Smooth muscle cell (in vitro differentiated cells): ENCODE measurements around the gene IMPACT. TPM values are rescaled to one million over a fixed set of nuclear protein-coding genes. Genes with fewer than 3 reads are reported as not detected.

ENCODE experiments used
- DNase-seq: peaks from one replicate; lab custom pipeline; 2025; ENCODE audit not compliant: unreplicated experiment; lab: John Stamatoyannopoulos, UW
- H2AFZ ChIP-seq: fragments of 200-600 bp; sonication (generic); 2 replicates; pipeline ENCODE4 v1.6.0; 2016; ENCODE audit warnings: antibody characterized with exemption, low read depth, mild to moderate bottlenecking
- H3F3A ChIP-seq: fragments of 200-600 bp; sonication (generic); 2 replicates; pipeline ENCODE4 v1.6.0; 2017; ENCODE audit warnings: antibody characterized with exemption, low read depth
- H3K27ac ChIP-seq: fragments of 200-600 bp; sonication (generic); 2 replicates; pipeline ENCODE4 v1.5.1; 2016; ENCODE audit warnings: low read depth, mild to moderate bottlenecking
- H3K27me3 ChIP-seq: fragments of 200-600 bp; sonication (generic); 2 replicates; pipeline ENCODE4 v1.6.1; 2016; ENCODE audit warnings: low read depth, mild to moderate bottlenecking
- H3K36me3 ChIP-seq: fragments of 200-600 bp; sonication (generic); 2 replicates; pipeline ENCODE4 v1.5.1; 2016; ENCODE audit warnings: low read depth
- H3K4me1 ChIP-seq: fragments of 200-600 bp; sonication (generic); 2 replicates; pipeline ENCODE4 v1.5.1; 2016; ENCODE audit warnings: low read depth
- H3K4me2 ChIP-seq: fragments of 200-600 bp; sonication (generic); 2 replicates; pipeline ENCODE4 v1.6.0; 2016; ENCODE audit warnings: mild to moderate bottlenecking
- H3K4me3 ChIP-seq: fragments of 200-600 bp; sonication (generic); 2 replicates; pipeline ENCODE4 v1.5.1; 2016; ENCODE audit warnings: mild to moderate bottlenecking
- H3K79me2 ChIP-seq: fragments of 200-600 bp; sonication (generic); 2 replicates; pipeline ENCODE4 v1.6.0; 2016; ENCODE audit warnings: low read depth, mild to moderate bottlenecking
- H3K9ac ChIP-seq: fragments of 200-600 bp; sonication (generic); 2 replicates; pipeline ENCODE4 v1.6.0; 2016; ENCODE audit warnings: low read depth
- H3K9me3 ChIP-seq: fragments of 200-600 bp; sonication (generic); replicated peaks from 2 replicates; pipeline ENCODE4 v1.5.1; 2016; ENCODE audit warnings: low read depth
- H4K20me1 ChIP-seq: fragments of 200-600 bp; sonication (generic); 2 replicates; pipeline ENCODE4 v1.6.0; 2016; ENCODE audit warnings: low read depth
- CTCF ChIP-seq: fragments of 200-600 bp; sonication (generic); IDR thresholded peaks from 2 replicates; pipeline ENCODE4 v1.5.1; 2017; ENCODE audit warnings: borderline replicate concordance, mild to moderate bottlenecking, antibody characterized with exemption; ENCODE audit not compliant: insufficient read depth, poor library complexity, severe bottlenecking
- WGBS: methylation state at CpG from one replicate; pipeline ENCODE4 v1.1.7; 2016; ENCODE audit warnings: low lambda C conversion rate; 5-methylcytosine and 5-hydroxymethylcytosine counted together
- polyA plus RNA-seq: library from polyadenylated mRNA; unstranded; fragments of >200 nt; fragmentation: Nextera tagmentation; extraction: Ambion mirVana; gene quantifications from 2 replicates; pipeline ENCODE4 v1.2.1, GENCODE V29; 2016
- total RNA-seq: library from RNA; depleted of rRNA; stranded (reverse); fragments of >200 nt; gene quantifications from 2 replicates; pipeline ENCODE4 v1.2.3, GENCODE V29; 2014

IMPACT gene
- total and polyA plus RNA-seq, 2 experiments from 2014 or later = 25.0 to 30.2 TPM

GRCh38 chr18:24398540-24398939 lies 27.9 kb upstream of the IMPACT start:
- Histone ChIP-seq H3K4me2 (peak overlapping the region; percentile 85), H3K4me3 (peak overlapping the region; percentile 81)

GRCh38 chr18:24400587-24400986 lies 25.9 kb upstream of the IMPACT start:
- Histone ChIP-seq H3K4me3 (no peak overlapping the region), H3K27ac (peak overlapping the region; percentile 87), H3K4me2 (peak overlapping the region; percentile 85), H3K9ac (no peak overlapping the region), H3K9me3 (no peaks in the 10 kb centered on the region), H3K4me1 (peaks cover 42% of the 10 kb centered on the region), H3K27me3 (no peaks in the 10 kb centered on the region), H4K20me1 (no peaks in the 10 kb centered on the region), H3K79me2 (no peaks in the 10 kb centered on the region), H2AFZ (no peak overlapping the region), H3K36me3 (no peaks in the 10 kb centered on the region), H3F3A (peaks cover 31% of the 10 kb centered on the region)
- TF ChIP-seq CTCF = no peak
- WGBS = 4% methylated on average over 2 of the region's 2 CpGs
- no peak for DNase-seq

More at GRCh38 chr18:24398540-24398939, 27.9 kb upstream of the IMPACT start:
- Histone ChIP-seq H3F3A (peaks cover 31% of the 10 kb centered on the region), H3K79me2 (peaks cover 9% of the 10 kb centered on the region), H3K9ac (peak overlapping the region; percentile 44), H3K27me3 (no peaks in the 10 kb centered on the region), H3K27ac (peak overlapping the region; percentile 87), H3K9me3 (no peaks in the 10 kb centered on the region), H2AFZ (peak overlapping the region; percentile 51), H3K4me1 (peaks cover 42% of the 10 kb centered on the region), H3K36me3 (no peaks in the 10 kb centered on the region), H4K20me1 (no peaks in the 10 kb centered on the region)
- no peak for TF ChIP-seq CTCF
- peak; percentile 6 for DNase-seq
- 3% methylated on average over 15 of the region's 15 CpGs for WGBS

- no peak overlapping the region for H3K9ac ChIP-seq
- H3K4me2 ChIP-seq = no peak overlapping the region
- H3K4me1 ChIP-seq = peaks cover 33% of the 10 kb centered on the region
- H4K20me1 ChIP-seq = no peaks in the 10 kb centered on the region
- no peaks in the 10 kb centered on the region for H3K36me3 ChIP-seq
- H3K4me3 ChIP-seq = no peak overlapping the region
- H3K27ac ChIP-seq = no peak overlapping the region
- no peaks in the 10 kb centered on the region for H3K9me3 ChIP-seq
- 82% methylated on average over 6 of the region's 6 CpGs for WGBS
- H3K27me3 ChIP-seq = no peaks in the 10 kb centered on the region
- H3K79me2 ChIP-seq = no peaks in the 10 kb centered on the region
- H2AFZ ChIP-seq = no peak overlapping the region
- no peak for TF ChIP-seq CTCF
- H3F3A ChIP-seq = peaks cover 31% of the 10 kb centered on the region
- DNase-seq = no peak
Measured at GRCh38 chr18:24402209-24402785, 24.2 kb upstream of the IMPACT start.

- H3K9me3 ChIP-seq = no peaks in the 10 kb centered on the region
- TF ChIP-seq CTCF = no peak
- DNase-seq = no peak
- no peaks in the 10 kb centered on the region for H3K36me3 ChIP-seq
- peaks cover 29% of the 10 kb centered on the region for H3F3A ChIP-seq
- WGBS = 56% methylated on average over 5 of the region's 5 CpGs
- H3K27ac ChIP-seq = no peak overlapping the region
- no peak overlapping the region for H2AFZ ChIP-seq
- H3K79me2 ChIP-seq = no peaks in the 10 kb centered on the region
- H3K4me2 ChIP-seq = no peak overlapping the region
- no peak overlapping the region for H3K4me3 ChIP-seq
- H3K4me1 ChIP-seq = peaks cover 33% of the 10 kb centered on the region
- H4K20me1 ChIP-seq = no peaks in the 10 kb centered on the region
- no peak overlapping the region for H3K9ac ChIP-seq
- H3K27me3 ChIP-seq = no peaks in the 10 kb centered on the region
Measured at GRCh38 chr18:24403076-24403475, 23.4 kb upstream of the IMPACT start.
